ENCODE results near the gene MRPL19. TPM values are rescaled to one million over a fixed set of nuclear protein-coding genes. Genes with fewer than 3 reads are reported as not detected.

MRPL19 gene
- total and polyA plus RNA-seq, 12 donors = 12.2 to 70.7 (median 63.6) TPM

DNA sequence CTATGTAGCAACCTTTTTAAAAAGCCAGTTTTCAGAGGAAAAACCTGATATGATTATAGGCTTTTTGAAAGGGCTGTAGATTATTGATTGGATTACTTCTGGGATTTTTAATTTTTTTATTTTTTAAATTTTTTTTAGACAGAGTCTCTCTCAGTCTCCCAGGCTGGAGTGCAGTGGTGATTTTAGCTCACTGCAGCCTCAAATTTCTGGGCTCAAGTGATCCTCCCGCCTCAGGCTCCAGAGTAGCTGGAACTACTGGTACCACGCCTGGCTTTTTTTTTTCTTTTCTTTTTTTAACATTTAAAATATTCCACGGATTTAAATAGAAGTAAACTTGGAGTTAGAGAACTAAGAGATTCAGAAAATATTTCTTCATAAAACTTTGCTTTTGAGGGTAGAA is 1.2 kb downstream of the MRPL19 start:
- Histone ChIP-seq H3K4me1 (peaks cover 0 to 29% (median 19%) of the 10 kb centered on the region in 9 donors), H3K36me3 (peaks cover 0 to 47% (median 20%) of the 10 kb centered on the region in 9 donors), H3K9me3 (no peaks in the 10 kb centered on the region), H3K4me3 (peak overlapping the region in 8 of 10 donors; percentile 52 to 99 (median 89)), H3K27ac (no peak overlapping the region), H3K27me3 (no peaks in the 10 kb centered on the region)
- WGBS, 2 donors = 81 to 84% methylated on average over 3 of the region's 3 CpGs
- DNase-seq (no peak), ATAC-seq (no peak)
- no peak for TF ChIP-seq CTCF (IDR thresholded peaks at IDR 0.05)
- intact Hi-C loops (cut with DNase I) = loop anchor here in 1 of 10 donors (10.0 kb wide), 1 partner anchor 67 kb away; the partner anchor contains the start of gene GCFC2

- Histone ChIP-seq H3K27ac (no peak overlapping the region), H3K27me3 (no peaks in the 10 kb centered on the region), H3K4me3 (no peak overlapping the region), H3K4me1 (peaks cover 0 to 7% (median 0%) of the 10 kb centered on the region in 9 donors), H3K36me3 (peaks cover 0 to 100% (median 63%) of the 10 kb centered on the region in 9 donors), H3K9me3 (peaks cover 0 to 12% (median 0%) of the 10 kb centered on the region in 11 donors)
- intact Hi-C loops (cut with DNase I) = no loop called here
- 98% methylated on average over 2 of the region's 2 CpGs for WGBS, 2 donors
- DNase-seq (no peak), ATAC-seq (no peak)
- no peak for TF ChIP-seq CTCF (IDR thresholded peaks at IDR 0.05)
Measured at GRCh38 chr2:75654012-75654411, 7.4 kb downstream of the MRPL19 start.

- intact Hi-C loops (cut with DNase I) = no loop called here
- no peak for DNase-seq
- Histone ChIP-seq H3K4me3 (no peak overlapping the region), H3K9me3 (peaks cover 0 to 22% (median 0%) of the 10 kb centered on the region in 11 donors), H3K4me1 (no peaks in the 10 kb centered on the region), H3K36me3 (peaks cover 0 to 100% (median 69%) of the 10 kb centered on the region in 9 donors), H3K27me3 (no peaks in the 10 kb centered on the region), H3K27ac (no peak overlapping the region)
- ATAC-seq = no peak
- TF ChIP-seq CTCF (IDR thresholded peaks at IDR 0.05) = no peak
- 83 to 86% methylated on average over 1 of the region's 1 CpG for WGBS, 2 donors
Measured at GRCh38 chr2:75655861-75656260, 9.3 kb downstream of the MRPL19 start.

DNA sequence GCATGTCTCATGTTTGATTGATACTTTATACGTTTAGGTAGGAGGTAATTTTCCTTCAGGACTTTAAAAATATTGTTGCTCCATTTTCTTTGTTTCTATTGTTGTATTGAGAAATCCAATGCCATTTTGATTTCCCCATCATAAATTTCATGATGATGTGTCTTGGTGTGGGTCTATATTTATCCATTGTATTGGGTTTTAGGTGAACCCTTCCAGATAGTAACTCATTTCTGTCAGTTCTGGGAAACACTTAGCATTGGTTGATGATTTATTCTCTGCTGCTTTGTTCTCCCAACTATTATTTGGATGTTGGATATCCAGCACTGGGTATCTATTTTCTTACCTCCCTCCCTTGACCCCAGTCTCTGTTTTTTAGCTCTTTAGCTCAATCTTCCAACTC is 10.0 kb downstream of the MRPL19 start:
- Histone ChIP-seq H3K9me3 (peaks cover 0 to 22% (median 0%) of the 10 kb centered on the region in 11 donors), H3K36me3 (peaks cover 0 to 100% (median 65%) of the 10 kb centered on the region in 9 donors), H3K27ac (no peak overlapping the region), H3K4me3 (no peak overlapping the region), H3K27me3 (no peaks in the 10 kb centered on the region), H3K4me1 (no peaks in the 10 kb centered on the region)
- no peak for TF ChIP-seq CTCF (IDR thresholded peaks at IDR 0.05)
- WGBS, 2 donors = 93 to 98% methylated on average over 1 of the region's 1 CpG
- intact Hi-C loops (cut with DNase I) = no loop called here
- no peak for ATAC-seq
- no peak for DNase-seq

All from heart right ventricle (tissue), 16 donors.